ENCODE results near the gene ERBB3. TPM values are rescaled to one million over a fixed set of nuclear protein-coding genes. Genes with fewer than 3 reads are reported as not detected.

Gene ERBB3
- polyA plus RNA-seq, 1 experiment: 6.0 TPM

GRCh38 chr12:56146492-56147460 is 66.8 kb downstream of the ERBB3 start:
- CTCF ChIA-PET: interaction anchor here (0.8 to 1.3 kb wide), 2 partner anchors 21 to 27 kb away, joined by 3 to 4 read pairs; no protein-coding TSS in a partner anchor
- TF ChIP-seq, protein P1, sequence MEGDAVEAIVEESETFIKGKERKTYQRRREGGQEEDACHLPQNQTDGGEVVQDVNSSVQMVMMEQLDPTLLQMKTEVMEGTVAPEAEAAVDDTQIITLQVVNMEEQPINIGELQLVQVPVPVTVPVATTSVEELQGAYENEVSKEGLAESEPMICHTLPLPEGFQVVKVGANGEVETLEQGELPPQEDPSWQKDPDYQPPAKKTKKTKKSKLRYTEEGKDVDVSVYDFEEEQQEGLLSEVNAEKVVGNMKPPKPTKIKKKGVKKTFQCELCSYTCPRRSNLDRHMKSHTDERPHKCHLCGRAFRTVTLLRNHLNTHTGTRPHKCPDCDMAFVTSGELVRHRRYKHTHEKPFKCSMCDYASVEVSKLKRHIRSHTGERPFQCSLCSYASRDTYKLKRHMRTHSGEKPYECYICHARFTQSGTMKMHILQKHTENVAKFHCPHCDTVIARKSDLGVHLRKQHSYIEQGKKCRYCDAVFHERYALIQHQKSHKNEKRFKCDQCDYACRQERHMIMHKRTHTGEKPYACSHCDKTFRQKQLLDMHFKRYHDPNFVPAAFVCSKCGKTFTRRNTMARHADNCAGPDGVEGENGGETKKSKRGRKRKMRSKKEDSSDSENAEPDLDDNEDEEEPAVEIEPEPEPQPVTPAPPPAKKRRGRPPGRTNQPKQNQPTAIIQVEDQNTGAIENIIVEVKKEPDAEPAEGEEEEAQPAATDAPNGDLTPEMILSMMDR (IDR thresholded peaks at IDR 0.05; ENCODE audit: insufficient read depth, low read depth, low read length): no peak
- POLR2A ChIA-PET: no interaction called here
- Histone ChIP-seq H3K27me3 (ENCODE audit: control insufficient read depth, insufficient read depth, low read length) (no peaks in the 10 kb centered on the region), H3K36me3 (ENCODE audit: control insufficient read depth, insufficient read depth, low read length) (peaks cover 18% of the 10 kb centered on the region), H3K4me3 (ENCODE audit: low read depth, low read length) (no peak overlapping the region)
- no peak for DNase-seq (ENCODE audit: low read depth)

- POLR2A ChIA-PET: no interaction called here
- no peak overlapping the region for H3K4me3 ChIP-seq (ENCODE audit: low read depth, low read length)
These were observed 70.6 kb downstream of the ERBB3 start for GRCh38 chr12:56150563-56150962.

GRCh38 chr12:56151672-56152131 is 71.7 kb downstream of the ERBB3 start:
- ChIA-PET CTCF (interaction anchor here (0.9 to 2.4 kb wide), 6 partner anchors 9 to 70 kb away, joined by 3 to 9 read pairs (median 4); partner anchors contain the start of genes ESYT1 and RNF41), POLR2A (no interaction called here)
- no peaks in the 10 kb centered on the region for H3K27me3 ChIP-seq (ENCODE audit: control insufficient read depth, insufficient read depth, low read length)
- H3K36me3 ChIP-seq (ENCODE audit: control insufficient read depth, insufficient read depth, low read length): peaks cover 2% of the 10 kb centered on the region; the same call in 1 of the 2 replicates
- TF ChIP-seq, protein P1 (IDR thresholded peaks at IDR 0.05; ENCODE audit: insufficient read depth, low read depth, low read length): peak; percentile 52
- no peak for DNase-seq (ENCODE audit: low read depth)
- peak overlapping the region; percentile 57 for H3K4me3 ChIP-seq (ENCODE audit: low read depth, low read length)

More at GRCh38 chr12:56150563-56150962, 70.6 kb downstream of the ERBB3 start:
- TF ChIP-seq, protein P1 (IDR thresholded peaks at IDR 0.05; ENCODE audit: insufficient read depth, low read depth, low read length): no peak
- DNase-seq (ENCODE audit: low read depth): no peak
- peaks cover 2% of the 10 kb centered on the region; the same call in 1 of the 2 replicates for H3K36me3 ChIP-seq (ENCODE audit: control insufficient read depth, insufficient read depth, low read length)
- no peaks in the 10 kb centered on the region for H3K27me3 ChIP-seq (ENCODE audit: control insufficient read depth, insufficient read depth, low read length)
- CTCF ChIA-PET: interaction anchor here (2.4 kb wide), 1 partner anchor 12 kb away, joined by 9 read pairs; no protein-coding TSS in a partner anchor

DNA sequence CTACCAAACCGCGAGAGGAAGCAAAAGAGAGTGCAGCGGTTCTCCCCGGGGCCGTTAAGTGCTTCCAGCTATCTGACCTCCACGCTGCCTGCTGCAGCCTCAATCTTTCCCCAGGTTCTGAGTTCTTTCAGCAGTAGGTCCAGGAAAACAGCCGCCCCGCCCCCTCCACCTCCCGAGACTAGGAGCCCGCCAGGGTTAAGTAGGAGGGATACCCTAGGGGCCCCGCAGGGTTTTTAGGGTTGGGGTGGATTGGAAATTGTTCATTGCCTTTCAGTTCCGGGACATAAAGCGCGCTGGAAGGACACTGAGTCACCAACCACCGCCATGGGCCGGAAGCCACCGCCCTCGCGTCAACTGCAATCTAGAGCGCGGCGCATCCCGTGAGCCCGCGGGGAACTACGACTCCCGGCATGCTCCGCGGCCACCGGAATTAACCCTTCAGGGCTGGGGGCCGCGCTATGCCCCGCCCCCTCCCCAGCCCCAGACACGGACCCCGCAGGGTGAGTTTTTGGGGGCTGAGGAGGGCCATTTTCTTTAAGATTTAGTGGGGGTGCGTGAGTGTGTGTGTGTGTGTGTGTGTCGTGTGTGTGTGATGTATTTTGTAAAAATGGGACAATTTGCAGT is 72.3 kb downstream of the ERBB3 start, which contains the start of gene MYL6B:
MYL6B (plus strand) TSS at position 456 of the 624 bp plus-strand sequence. CDS start 1,332 bp downstream, outside the sequence.
- Histone ChIP-seq H3K4me3 (ENCODE audit: low read depth, low read length) (peak within 1 kb of the TSS; percentile 57), H3K27me3 (ENCODE audit: control insufficient read depth, insufficient read depth, low read length) (no peaks in the 10 kb centered on the region), H3K36me3 (ENCODE audit: control insufficient read depth, insufficient read depth, low read length) (peaks cover 2% of the 10 kb centered on the region; the same call in 1 of the 2 replicates)
- ChIA-PET POLR2A (no interaction called here), CTCF (interaction anchor here (1.0 to 2.4 kb wide), 5 partner anchors 10 to 69 kb away, joined by 3 to 9 read pairs (median 4); partner anchors contain the start of genes ESYT1 and RNF41)
- peak; percentile 41 for DNase-seq (ENCODE audit: low read depth)
- TF ChIP-seq, protein P1 (IDR thresholded peaks at IDR 0.05; ENCODE audit: insufficient read depth, low read depth, low read length): no peak

Other genes starting within 250 kb of the ERBB3 start
- gene MMP19, start 237.2 kb upstream of the ERBB3 start, polyA plus RNA-seq (2011; rRNA removed): 34.2 and 40.7 TPM in 2 replicates
- 37.1 and 37.8 TPM in 2 replicates for gene PYM1, start 152.3 kb upstream of the ERBB3 start, polyA plus RNA-seq (2011; rRNA removed)
- 53.0 and 56.2 TPM in 2 replicates for gene DGKA, start 149.0 kb upstream of the ERBB3 start, polyA plus RNA-seq (2011; rRNA removed)
- 1.2 and 1.8 TPM in 2 replicates for gene PMEL, start 114.1 kb upstream of the ERBB3 start, polyA plus RNA-seq (2011; rRNA removed)
- gene CDK2, start 113.3 kb upstream of the ERBB3 start, polyA plus RNA-seq (2011; rRNA removed): 56.6 and 75.2 TPM in 2 replicates
- gene RAB5B, start 106.1 kb upstream of the ERBB3 start, polyA plus RNA-seq (2011; rRNA removed): 117 and 130 TPM in 2 replicates
- 14.4 and 22.3 TPM in 2 replicates for gene SUOX, start 82.9 kb upstream of the ERBB3 start, polyA plus RNA-seq (2011; rRNA removed)
- 1.9 and 2.9 TPM in 2 replicates for gene IKZF4, start 59.1 kb upstream of the ERBB3 start, polyA plus RNA-seq (2011; rRNA removed)
- 635 and 868 TPM in 2 replicates for gene RPS26, start 38.2 kb upstream of the ERBB3 start, polyA plus RNA-seq (2011; rRNA removed)
- gene PA2G4, start 24.4 kb downstream of the ERBB3 start, polyA plus RNA-seq (2011; rRNA removed): 134 and 215 TPM in 2 replicates
- gene RPL41, start 36.5 kb downstream of the ERBB3 start, polyA plus RNA-seq (2011; rRNA removed): 5,645 and 7,867 TPM in 2 replicates
- 1.4 and 1.6 TPM in 2 replicates for gene ZC3H10, start 38.1 kb downstream of the ERBB3 start, polyA plus RNA-seq (2011; rRNA removed)
- 180 and 264 TPM in 2 replicates for gene ESYT1, start 48.1 kb downstream of the ERBB3 start, polyA plus RNA-seq (2011; rRNA removed)
- gene MYL6B, start 72.4 kb downstream of the ERBB3 start, polyA plus RNA-seq (2011; rRNA removed): 74.1 and 75.4 TPM in 2 replicates
- 5,667 and 6,879 TPM in 2 replicates for gene MYL6, start 78.2 kb downstream of the ERBB3 start, polyA plus RNA-seq (2011; rRNA removed)
- gene SMARCC2, start 109.3 kb downstream of the ERBB3 start, polyA plus RNA-seq (2011; rRNA removed): 60.7 and 72.6 TPM in 2 replicates
- gene RNF41, start 141.8 kb downstream of the ERBB3 start, polyA plus RNA-seq (2011; rRNA removed): 212 and 338 TPM in 2 replicates
- 47.5 and 52.0 TPM in 2 replicates for gene NABP2, start 144.2 kb downstream of the ERBB3 start, polyA plus RNA-seq (2011; rRNA removed)
- gene SLC39A5, start 149.9 kb downstream of the ERBB3 start, polyA plus RNA-seq (2011; rRNA removed): not detected in 2 replicates
- 21.0 and 26.8 TPM in 2 replicates for gene ANKRD52, start 178.2 kb downstream of the ERBB3 start, polyA plus RNA-seq (2011; rRNA removed)
- 13.7 and 14.1 TPM in 2 replicates for gene COQ10A, start 186.8 kb downstream of the ERBB3 start, polyA plus RNA-seq (2011; rRNA removed)
- gene CS, start 220.2 kb downstream of the ERBB3 start, polyA plus RNA-seq (2011; rRNA removed): 117 and 150 TPM in 2 replicates
- gene CNPY2, start 235.8 kb downstream of the ERBB3 start, polyA plus RNA-seq (2011; rRNA removed): 179 and 239 TPM in 2 replicates

All from BJ (cell line).